Activated CD8-positive, alpha-beta memory T cell treated with anti-CD3 and anti-CD28 coated beads for 48 hours (primary cell): ENCODE measurements around the gene AXIN1.

Experiments used
- DNase-seq, 3 experiments: peaks; one replicate each; pipeline ENCODE4 v3.0.0-alpha.2; 2020; ENCODE audit warnings: low read depth in 2 of 3, low spot score in 2 of 3

The AXIN1 gene

GRCh38 chr16:306911-307370 lies 45.6 kb downstream of the AXIN1 start:
- DNase-seq, result no peak

DNA sequence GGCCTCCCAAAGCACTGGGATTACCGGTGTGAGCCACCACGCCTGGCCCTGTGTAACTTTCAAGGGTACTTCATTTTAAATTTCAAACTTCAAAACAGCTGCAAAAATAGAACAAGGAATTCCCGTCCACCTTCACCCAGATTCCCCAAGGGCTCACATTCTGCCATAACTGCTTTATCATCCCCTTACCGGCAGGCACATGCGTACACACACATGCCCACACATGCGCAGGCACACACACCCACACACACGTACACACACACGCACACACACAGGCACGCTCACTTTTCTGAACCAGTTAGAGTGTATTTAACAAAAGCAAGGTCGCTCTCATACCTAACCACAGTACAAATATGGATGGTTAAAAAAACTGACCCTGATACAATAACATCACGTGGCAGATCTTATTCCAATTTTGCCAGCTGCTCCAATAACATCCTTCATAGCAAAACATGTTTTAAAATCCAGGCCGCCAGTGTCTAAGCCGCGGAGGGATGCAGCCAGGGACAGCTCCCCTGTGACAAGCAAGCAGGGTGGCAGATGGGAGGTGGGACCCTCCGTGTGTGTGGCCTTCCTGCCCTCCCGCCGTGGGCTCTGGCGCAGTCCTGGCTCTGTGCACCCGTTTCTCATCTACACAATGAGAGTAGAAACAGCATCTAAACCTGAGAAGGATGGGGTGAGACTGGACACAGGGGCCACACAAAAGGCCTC lies 46.5 kb downstream of the AXIN1 start:
- no peak for DNase-seq

DNA sequence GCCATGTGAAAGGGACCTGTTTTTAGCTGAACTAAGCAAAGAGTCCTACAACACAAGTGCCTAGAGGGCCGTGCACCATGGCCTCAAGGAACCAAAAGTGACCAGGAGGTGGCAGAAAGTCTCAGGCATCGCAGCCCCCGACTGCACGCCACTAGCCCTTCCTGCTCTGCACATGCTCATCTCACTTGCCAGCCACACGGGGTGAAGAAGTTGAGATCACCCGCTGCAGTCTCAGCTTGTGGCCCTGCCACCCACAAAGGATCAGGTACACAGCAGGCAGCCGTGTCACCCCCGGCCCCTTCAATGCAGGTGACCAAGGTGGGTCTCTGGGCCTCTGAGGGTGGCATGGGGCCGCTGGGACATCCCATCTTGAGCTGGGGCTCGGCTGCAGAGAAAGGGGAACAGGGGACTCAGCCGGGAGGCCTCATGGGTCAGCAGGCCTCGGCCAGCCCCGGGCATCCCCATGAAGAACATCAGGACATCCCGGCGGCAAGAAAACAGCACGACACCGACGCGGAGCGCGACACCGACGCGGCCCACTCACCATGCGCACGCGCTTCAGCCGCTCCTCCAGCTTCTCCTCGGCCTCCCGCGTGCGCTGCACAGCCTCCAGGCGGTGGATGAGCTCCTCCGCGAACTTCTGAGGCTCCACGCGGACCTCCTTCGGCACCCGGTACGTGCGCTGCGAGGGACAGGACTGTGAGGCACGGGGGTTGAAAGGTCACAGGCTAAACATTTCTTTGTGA lies 48.6 kb downstream of the AXIN1 start:
- no peak for DNase-seq

- DNase-seq, result no peak
Observed at GRCh38 chr16:301950-302349, 50.6 kb downstream of the AXIN1 start.

GRCh38 chr16:301235-301634 lies 51.3 kb downstream of the AXIN1 start:
- no peak for DNase-seq

GRCh38 chr16:297832-298231 lies 54.7 kb downstream of the AXIN1 start:
- no peak for DNase-seq

DNA sequence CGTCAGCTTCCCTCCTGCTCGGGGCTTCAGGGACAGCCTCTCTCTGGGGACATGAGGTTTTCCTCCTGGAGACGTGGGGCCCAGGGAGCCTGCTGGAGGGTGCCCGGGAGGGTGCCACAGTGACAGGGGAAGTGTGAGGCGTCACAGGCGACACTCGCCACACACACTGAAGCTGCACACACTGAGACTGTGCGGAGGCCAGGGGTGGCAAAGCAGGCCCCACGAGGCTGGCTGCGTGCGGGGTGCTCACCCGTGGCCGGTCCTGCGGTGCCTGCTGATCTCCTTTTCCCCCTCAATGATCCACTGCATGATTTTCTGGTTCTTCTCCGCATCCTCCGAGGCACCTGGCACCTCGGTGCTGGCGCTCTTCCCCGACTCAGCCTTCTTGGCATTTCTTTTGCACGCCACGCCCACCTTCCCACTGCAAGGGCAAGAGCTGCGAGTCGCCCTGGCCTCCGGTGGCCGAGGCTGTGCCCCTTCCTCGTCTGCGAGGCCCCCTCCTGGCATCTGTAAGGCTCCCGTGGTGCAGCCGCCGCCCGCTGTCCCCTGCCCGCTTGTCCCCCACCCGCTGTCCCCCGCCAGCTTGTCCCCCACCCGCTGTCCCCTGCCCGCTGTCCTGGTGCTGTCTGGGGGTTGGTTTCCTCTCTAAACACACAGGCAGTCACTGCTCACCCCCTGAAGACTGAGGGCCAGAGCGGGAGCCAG lies 55.6 kb downstream of the AXIN1 start:
- DNase-seq, result no peak

- no peak for DNase-seq
Observed at GRCh38 chr16:296276-296675, 56.2 kb downstream of the AXIN1 start.

DNA sequence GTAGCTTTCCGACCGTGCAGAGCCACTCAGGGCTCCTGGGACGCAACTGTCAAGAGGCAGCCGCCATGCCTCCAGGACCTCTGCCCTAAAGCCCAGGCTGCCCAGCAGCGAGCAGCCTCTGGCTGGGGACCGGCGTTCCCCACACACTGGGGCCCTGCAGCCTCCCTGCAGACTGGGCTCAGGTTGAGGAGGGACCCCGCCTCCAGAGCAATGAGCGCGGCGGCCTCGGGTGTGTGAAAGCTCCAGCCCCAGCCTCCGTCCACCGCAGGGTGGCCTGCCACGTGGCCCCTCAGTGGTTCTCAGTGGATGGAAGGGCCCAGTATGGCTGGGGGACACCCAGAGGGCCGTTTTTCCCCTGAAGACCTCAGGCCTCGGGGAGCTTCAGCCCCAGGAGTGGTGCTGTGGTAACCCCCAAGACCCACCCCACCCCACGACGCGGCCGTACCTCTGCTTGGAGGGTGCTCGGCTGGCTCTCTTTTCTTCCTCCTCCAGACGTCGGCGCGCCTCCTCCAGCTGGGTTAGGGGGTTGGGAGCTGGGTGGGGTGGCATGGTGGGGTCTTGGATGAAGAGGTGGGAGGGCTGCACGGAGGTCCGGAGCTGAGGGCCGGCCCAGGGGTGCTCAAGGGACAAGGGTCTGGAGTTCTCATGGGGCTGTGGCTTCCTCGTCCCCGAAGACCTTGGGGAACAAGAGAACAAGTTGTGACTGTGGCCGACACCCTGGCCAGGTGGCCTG lies 59.3 kb downstream of the AXIN1 start:
- DNase-seq, result no peak

- no peak for DNase-seq
Observed at GRCh38 chr16:291539-291938, 61.0 kb downstream of the AXIN1 start.

DNA sequence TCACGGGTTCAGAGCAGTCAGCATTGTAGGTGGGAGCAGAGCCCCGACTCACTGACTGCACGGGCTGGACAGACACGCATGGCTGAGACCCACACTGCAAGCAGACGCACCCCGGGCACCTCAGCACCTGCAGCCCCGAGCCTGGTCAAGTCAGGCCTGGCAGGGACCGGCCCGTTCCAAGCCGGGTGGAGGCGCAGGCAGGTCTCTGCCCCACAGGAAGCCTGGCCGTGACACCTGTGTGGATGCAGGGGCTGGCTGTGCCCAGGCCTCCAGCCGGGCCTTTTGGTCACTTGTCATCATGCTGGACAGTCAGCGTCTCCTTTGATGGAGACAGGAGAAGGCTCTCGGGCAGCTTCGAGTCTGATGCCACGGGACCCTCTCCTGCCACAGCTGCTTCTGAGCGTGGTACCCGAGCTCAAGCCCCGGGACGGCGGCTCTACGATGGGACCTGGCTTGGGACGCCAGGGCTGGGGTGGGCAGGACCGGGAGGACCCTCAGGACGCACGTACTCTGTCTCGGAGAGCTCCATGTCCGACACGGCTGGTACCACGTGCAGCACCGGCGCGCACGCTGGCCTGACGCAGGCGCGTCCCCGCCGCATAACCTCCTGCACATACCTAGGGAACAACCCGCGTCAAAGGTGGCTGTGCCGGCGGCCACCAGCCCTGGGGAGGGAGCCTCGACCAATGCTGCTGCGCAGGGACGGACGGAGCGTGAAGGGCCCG lies 61.7 kb downstream of the AXIN1 start:
- no peak for DNase-seq

DNA sequence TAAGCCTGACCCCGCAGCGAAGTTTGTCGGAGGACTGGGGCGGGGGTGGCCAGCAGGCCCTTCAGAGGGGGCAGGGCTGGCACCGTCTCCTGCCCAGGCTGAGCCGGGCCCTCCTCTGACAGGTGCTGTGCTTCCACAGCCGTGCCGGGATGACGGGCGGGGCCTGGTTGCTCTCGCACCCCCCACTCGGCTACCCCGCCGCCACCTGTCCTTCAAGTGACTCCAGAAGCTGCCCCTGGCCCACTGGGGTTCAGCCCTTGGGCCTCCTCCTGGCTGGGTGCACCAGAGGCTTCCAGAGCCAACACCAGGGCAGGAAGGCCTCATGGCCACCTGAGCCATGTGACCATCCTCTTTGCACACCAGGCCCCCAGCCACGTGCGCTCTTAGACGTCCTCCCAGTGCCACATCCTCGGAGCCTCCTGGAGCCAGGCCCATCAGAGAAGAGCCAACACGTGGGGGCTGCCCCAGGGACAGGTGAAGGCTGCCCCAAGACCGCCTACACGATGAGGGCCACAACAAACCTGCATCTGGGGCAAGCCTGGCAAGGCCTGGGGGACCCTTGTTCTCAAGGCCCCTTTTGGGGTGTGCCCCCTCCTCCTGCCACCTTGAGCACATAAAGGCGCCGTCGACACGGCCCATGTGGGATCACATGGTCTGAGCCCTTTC lies 62.4 kb downstream of the AXIN1 start:
- no peak for DNase-seq

- DNase-seq, result no peak
Observed at GRCh38 chr16:289395-289997, 63.0 kb downstream of the AXIN1 start.

GRCh38 chr16:287981-288920 lies 64.3 kb downstream of the AXIN1 start:
- DNase-seq, result no peak

- DNase-seq, result no peak
Observed at GRCh38 chr16:287298-287811, 65.2 kb downstream of the AXIN1 start.

GRCh38 chr16:286491-287297 lies 65.8 kb downstream of the AXIN1 start:
- DNase-seq, result no peak
